GM19324 (cell line): ENCODE measurements around the gene LAMTOR4.
"Not testable (repeated sequence)": the region's sequence is repeated elsewhere in the genome, so short reads cannot be mapped to it uniquely, and the experiment has no call there.

Experiments used
- ATAC-seq: cut with Tn5 transposase; IDR thresholded peaks from one replicate; pipeline ENCODE4 v1.9.1; 2021; ENCODE audit warnings: mild to moderate bottlenecking, moderate library complexity; ENCODE audit not compliant: unreplicated experiment, low FRiP score

Gene LAMTOR4

DNA sequence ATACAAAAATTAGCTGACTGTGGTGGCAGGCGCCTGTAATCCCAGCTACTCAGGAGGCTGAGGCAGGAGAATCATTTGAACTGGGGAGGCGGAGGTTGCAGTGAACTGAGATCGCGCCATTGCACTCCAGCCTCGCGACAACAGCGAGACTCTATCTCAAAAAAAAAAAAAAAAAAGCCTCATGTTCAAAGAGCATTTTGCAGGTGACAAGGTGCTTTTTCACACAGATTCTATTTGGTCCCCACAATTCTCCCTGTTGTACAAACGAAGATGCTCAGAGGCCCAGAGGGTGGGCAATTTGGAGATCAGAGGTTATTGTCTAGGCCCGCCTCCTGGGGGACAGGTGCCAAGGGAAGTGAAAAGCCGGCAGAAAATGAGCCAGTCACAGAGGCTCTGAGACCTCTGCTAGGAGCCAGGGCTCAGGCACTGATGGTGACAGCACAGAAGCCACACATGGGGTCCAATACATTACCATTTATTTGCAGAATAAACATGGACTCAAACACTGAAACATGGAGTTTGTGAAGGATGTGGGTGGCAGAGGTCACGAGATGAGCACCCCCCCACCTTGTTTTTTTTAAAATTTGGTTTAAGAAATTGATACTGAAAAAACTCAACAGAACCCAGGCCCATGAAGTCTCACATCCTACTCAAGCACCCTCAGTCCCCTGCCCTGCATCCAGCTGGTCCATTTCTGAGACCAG, 20.6 kb downstream of the LAMTOR4 start:
- ATAC-seq = no peak

DNA sequence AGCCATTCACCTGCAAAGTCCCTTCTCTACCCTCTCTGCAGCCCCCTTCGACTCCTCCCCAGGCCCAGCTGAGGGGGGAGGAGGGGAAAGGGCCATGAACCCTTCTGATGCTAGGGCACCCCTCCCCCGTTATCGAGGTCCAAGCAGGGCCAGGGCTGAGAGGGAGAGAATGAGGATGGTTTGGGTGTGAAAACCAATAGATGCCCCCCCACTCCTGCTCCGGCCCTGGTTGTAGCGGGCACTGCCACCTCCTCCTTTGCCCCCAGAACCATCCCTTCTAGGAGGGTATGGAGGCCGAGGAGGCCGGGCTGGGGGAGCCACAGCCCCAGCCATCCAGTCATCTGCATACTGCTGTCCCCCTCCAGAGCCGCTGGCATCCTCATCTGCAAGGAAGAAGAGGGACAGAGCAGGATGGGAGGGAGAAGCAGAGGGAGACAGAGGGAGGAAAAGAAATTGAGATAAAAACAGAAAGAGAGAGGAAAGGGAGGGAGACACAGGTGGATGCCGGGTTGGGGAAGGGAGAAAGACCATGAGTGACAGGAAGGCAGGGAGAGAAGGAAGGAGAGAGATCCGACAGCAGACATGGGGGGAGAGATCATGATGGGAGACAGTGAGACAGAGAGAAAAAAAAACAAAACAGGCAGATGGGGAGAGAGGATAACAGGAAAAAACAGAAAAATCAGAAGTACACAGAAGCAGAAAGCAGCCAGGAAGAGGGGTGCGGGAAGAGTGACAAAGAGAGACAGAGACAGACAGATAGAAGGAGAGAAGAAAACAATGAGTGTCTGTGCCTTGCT, 21.6 kb downstream of the LAMTOR4 start:
- ATAC-seq = no peak

DNA sequence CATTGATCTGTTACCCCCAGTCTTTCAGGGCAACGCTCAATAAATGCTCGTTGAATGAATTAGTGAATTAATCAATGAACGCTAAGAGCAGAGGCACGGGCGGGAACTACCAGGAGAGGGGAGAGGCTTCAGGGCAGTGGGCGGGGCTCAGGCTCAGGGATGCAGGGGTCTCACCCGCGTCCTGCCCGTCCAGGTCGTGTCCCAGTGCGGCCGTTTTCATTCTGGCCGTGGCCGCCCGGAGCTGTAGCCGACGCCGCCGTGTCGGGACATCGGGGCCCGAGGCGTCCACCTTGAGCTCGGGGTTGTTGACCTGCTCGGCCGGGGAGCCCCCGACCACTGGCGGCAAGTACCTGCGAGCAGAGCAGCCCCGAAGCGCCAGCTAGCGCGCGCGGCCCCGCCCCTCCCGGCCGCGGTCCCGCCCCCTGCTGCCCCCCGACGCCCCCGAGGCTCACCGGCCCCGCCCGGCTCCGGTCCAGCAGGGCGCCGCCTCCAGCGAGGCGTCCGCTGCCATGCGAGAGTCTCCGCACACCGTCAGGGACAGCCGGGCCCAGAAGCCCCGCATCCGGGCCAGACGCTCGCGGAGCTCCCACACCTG, 22.5 kb downstream of the LAMTOR4 start:
- ATAC-seq = no peak

DNA sequence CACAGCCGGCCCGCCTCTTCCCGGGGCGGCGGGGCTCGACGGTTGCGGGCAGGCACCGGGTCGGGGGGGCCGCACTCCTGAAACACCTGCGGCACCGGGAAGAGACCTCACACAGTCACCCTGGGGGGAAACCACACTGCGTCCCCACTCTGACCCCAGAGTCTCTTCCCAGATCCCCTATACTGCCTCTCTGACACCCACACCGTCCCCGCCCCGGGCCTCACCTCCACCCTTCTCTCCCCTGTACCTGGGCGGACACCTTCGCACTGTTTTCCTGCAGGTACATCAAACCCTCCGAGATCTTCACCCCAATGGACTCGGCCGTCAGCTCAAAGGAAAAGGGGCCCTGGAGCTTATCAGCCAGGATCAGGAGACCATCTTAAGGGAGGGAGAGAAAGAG, 23.1 kb downstream of the LAMTOR4 start:
- no peak for ATAC-seq

DNA sequence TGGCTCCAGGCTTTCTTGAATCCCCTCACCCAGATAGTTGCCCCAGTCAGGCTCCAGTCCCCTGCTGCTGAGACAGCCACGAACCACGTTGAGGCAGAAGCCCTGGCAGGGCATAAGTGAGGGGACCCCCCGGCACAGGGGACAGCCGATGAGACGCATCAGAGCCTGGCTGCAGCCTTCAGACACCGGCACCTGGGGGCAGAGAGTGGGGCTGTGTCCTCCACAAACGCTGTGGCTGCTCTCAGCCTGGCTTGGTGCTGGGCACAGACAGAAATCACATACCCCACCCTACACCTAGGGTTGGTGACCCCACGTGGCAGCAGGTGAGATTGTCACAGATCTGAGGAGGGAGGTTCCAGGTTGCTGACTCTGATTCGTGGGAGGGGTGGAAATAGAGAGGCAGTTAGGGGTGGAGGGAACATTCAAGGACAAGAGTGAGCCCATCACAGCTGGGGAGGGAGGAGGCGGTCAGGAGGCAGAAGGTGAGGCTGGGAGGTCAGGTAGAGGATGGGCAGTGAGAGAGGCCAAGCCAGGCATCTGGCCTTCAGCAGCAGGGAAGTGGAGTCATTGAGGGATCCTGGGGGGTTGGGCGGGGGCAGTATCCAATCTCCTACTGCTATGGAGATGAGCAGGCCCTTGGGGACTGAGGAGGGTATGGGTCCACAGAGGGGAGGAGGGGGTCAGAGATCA, 25.2 kb downstream of the LAMTOR4 start:
- no peak for ATAC-seq

DNA sequence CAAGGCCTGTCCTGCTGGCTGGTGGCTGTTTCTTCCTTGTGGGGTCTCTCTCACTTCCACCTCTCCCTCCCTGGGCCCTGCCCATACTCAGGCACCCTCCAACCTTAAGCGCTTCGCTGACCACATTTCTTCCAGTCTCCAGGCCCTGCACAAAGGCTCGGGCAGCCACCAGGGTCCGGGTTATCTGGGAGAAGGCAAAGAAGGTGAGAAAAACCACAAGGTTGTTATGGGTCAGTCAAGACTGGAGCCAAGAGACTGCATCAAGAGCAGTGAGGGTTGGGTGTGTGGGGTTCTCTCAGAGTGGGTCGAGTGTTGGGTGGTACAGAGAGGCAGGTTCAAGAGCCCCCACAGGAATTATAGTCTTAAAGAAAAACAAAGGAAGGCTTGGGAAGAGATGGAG, 25.9 kb downstream of the LAMTOR4 start:
- ATAC-seq = no peak

DNA sequence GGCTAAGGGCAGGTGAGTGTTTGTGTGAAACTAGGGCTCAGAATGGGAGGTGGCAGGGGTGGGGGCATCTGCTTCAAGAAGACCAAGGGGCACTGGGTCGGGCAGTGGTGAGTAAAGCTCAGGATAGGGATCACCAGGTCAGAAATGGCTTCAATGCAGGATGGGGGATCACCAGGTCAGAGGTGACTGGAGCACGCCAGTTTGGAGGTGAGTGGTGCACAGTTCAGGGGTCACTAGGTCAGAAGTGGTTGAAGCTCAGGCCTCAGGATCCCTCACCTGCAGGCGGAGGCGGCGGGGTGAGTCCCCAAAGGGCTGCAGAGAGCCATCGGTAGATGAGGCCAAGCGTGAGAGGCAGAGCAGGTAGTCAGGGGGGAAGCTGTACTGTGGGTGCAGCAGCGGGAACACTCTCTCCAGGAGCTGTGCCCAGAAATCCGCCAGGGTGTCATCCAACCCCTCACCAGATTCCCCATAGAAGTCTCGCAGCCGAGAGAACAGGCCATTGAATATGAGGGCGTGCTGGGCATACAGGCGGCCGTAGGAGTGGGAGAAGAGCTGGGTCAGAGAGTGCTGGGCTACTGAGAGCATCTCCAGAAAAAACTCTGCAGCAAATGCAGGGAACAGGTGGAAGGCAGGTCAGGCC, 26.7 kb downstream of the LAMTOR4 start:
- no peak for ATAC-seq

DNA sequence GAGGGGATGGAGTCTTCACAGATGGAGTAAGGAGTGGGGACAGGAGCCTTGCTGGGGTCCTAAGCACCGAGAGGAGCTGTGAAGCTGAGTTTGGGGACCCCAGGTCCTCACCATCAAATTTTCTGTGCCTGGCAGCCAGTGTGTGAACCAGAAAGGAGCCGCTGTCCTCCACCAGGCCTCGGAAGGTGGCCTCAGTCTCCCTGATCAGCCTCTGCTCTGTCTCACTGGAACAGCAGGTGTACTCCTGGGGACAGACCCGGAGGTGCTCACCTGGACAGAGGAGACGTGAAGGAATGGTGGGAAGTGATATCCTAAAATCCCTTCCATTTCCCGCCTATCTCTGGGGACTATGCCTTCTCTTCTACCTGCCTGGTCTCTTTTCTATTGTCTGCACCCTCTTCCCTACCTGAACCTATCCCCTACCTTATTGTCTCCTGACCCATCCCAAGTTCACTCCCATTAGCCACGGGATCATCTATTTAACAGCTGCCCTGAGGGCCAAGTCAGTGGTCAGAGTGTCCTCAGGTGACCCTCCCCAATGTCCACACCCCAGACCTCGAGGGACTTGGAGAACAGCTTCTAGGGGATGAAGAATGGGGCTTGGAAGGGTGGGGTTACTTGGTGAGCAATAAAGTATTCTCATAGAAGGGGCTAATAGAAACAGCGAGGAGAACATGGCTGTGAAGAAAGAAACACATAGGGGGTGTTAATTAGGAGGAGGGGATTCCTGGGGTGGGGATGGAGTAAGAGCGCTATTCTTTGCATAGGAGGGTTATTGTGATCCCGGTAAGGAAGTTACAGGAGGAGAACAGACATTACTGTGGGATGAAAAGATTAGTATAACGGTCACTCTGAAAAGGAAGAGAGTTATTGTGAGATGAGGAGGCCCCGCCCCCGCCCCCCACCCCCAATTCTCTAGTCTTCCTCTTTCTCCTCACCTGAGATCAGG, 27.7 kb downstream of the LAMTOR4 start:
- ATAC-seq = no peak

DNA sequence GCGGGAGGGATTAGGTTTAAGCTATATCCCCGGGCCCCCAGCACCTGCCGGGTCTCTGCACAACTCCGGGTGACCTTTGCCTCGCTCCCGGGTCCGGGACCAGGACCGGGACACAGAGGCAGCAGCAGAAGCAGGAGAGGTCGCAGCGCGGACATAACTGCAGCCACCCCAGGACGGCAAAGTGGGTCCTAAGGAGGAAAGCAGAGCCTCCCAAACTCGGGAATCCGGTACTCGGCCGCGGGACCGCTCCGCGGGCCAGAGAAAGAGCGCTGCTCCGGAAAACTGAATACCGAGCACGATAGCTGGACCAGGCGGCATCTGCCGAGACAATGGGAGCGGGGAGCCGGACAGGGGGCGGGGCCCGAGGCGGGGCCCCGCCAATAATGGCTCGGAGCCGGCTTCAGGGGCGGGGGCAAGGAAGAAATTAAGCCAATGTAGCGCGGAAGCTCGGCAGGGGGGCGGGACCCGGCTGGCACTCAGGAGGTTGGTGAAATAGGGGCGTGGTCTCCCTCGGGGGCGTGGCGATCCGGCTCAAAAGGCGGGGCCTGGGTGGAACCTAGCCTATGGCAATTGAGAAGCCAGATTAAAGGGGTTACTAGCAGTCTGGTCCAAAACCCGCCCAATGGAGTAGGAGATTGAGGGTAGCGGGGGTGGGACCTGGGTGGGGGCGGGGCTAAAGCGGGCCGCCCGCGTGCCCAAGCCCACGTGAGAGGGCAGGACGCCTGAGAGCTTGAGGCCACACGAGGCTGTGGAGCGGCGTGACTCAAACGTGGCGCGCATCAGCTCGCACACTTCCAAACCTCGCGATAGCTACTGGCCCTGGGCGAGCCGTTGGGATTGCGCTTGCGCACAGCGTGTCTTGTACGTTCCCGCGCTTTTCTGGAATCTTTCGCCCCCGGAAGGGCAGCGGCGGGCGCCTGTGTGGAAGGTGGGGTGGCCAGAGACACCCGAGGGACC, 28.6 kb downstream of the LAMTOR4 start, which contains the start of the genes GPC2 and STAG3:
GPC2 (minus strand) TSS at position 337 of the 957 bp plus-strand sequence; CDS start at position 155, 182 bp downstream.
STAG3 (plus strand) TSS at position 874 of the 957 bp plus-strand sequence. CDS start 2,639 bp downstream, outside the sequence.
- peak; percentile 86 for ATAC-seq

DNA sequence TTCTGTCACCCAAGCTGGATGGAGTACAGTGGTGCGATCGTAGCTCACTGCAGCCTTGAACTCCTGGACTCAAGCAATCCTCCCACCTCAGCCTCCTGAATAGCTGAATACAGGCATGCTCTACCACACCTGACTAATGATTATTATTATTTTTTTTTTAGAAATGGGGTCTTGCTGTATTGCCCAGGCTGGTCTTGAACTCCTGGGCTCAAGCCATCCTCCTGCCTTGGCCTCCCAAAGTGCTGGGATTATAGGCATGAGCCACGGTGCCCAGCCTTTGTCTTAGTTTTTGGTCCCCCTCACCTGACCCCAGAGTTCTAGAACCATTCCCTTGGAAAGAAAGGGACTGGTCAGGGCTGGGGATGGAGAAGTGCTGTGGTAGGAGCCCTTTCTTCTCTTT, 31.4 kb downstream of the LAMTOR4 start:
- ATAC-seq = not testable (repeated sequence)

DNA sequence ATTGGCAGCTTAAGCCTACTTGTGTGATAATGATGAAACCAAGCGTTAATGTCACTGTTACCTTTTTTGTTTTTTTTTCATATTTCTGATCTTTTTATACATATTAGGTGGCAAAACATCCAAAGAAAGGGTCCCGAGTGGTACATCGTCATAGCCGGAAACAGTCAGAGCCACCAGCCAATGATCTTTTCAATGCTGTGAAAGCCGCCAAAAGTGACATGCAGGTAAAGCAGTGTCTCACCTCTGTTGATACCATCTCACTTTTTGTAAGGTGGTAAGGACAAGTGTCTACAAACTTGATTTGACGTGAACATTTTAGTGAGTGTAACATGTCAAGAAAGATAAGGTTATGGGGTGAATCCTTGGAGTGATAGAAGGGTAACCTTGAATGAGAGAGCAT, 33.9 kb downstream of the LAMTOR4 start:
- ATAC-seq = not testable (repeated sequence)

DNA sequence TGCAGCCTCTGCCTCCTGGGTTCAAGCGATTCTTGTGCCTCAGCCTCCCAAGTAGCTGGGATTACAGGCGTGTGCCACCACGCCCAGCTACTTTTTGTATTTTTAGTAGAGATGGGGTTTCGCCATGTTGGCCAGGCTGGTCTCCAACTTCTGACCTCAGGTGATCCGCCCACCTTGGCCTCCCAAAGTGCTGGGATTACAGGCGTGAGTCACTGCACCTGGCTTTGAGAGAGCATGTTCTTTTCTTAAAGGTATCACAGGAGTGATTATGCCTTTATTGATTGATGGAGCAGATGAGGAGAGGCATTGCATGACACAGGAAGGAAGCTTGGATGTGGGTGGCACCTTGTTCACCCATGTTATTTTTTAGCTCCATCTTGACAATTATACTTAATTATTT, 34.4 kb downstream of the LAMTOR4 start:
- ATAC-seq = not testable (repeated sequence)

DNA sequence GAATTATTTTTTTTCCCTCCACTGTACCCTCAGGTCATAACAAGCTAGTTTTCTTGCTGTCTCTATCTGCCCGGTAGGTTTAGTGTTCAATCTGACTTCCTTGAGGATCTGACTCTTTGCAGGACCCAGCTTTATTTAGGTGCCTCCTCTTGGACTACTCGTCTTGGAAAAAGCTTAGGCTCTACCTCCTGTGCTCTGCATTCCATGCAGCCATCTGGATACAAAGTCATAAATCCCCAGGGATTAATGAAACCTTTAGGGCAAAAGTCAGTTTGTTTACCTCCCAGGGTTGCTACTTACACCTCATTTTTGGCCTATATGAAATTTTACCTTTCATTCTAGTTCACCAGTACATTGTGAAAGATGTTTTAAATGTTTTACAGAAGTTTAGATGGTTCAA, 37.0 kb downstream of the LAMTOR4 start:
- no peak for ATAC-seq

DNA sequence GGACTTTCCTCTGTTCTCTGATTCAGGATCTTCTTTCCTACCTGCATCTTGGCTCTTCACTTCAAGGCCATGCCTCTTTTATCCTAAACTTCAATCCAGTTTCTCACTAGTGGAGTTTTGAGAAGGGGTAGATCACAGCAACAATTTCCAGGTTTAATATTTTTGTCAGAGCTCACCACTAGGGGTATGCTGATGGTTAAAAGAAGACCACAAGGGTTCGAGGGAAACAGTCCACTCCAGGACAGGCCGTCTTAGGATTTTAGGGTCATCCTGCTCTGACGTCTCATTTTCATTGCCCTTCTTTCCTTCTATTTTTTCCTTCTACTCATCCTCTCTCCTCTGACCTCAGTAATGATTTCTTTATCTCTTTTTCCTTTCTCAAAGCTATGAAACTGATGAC, 40.3 kb downstream of the LAMTOR4 start:
- ATAC-seq = no peak

DNA sequence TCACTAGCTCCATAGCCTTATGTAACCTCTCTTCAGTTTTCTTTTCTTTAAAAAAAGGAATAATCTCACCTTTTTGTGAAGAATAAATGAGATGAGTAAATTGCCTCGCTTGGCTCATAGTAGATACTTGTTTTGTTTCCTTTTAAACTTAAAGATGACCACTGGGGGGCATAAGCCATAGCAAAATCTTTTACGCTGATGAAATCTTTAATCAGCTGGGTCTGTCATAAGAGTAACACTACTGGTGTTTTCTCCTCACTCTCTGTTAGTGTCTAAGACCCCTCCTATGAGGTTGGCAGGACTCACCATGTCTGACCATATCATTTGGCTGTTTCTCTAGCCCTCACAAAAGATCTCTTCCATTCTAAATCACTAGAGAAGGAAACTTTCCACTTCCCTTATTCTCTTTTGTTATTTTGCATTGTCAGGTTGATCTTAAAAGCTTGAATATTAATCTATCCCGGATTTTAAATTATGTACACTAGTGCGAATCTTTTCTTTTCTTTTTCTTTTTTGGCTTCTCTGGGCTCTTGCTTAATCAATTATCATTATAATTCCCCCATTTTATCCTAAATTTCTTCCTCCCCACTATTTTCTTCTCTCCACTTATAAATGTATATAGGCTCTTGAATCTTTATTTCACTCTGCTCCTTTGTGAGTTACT, 41.5 kb downstream of the LAMTOR4 start:
- no peak for ATAC-seq

DNA sequence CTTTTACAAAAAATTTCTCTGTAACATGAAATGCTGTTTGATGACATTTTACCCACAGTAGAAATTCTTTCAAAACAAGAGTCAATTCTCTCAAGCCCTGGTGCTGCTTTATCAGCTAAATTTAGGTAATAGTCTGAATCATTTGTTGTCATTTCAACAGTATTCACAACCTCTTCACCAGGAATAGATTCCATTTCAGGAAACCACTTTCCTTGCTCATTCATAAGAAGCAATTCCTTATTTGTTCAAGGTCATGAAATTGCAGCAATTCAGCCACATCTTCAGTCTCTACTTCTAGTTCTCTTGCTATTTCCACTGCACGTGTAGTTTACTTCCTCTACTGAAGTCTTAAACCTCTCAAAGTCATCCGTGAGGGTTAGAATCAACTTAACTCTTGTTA, 43.1 kb downstream of the LAMTOR4 start:
- ATAC-seq = no peak

DNA sequence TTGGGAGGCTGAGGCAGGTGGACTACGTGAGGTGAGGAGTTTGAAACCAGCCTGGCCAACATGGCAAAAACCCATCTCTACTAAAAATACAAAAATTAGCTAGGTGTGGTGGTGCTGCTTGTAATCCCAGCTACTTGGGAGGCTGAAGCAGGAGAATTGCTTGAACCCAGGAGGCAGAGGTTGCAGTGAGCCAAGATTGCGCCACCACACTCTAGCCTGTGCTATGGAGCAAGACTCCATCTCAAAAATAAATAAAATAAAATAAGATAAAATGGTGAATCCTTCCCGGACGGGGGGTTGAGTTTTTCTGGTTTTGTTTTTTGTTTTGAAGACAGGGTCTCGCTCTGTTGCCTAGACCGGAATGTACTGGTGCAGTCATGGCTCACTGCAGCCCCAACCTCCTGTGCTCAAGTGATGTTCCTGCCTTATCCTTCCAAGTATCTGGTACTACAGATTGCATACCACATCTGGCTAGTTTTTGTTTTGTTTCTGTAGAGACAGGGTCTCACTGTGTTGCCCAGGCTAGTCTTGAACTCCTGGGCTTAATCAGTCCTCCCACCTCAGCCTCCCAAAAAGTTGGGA, 43.7 kb downstream of the LAMTOR4 start:
- ATAC-seq = not testable (repeated sequence)
